GM12878 (cell line): Measurements from ENCODE around the gene OR6K3. TPM values are rescaled to one million over a fixed set of nuclear protein-coding genes. Genes with fewer than 3 reads are reported as not detected.

ENCODE experiments used
- ATAC-seq: fragments of 200-7000 bp; cut with Tn5 transposase; 3 replicates; pipeline ENCODE4 v1.9.1; 2020; ENCODE audit warnings: mild to moderate bottlenecking, moderate library complexity
- BruUV-seq: library from RNA; stranded (reverse); fragments of 400-500 nt; replicated peaks from 2 replicates; lab custom pipeline; 2021; lab: Mats Ljungman, UMichigan
- CTCF ChIA-PET: fragments of 300-600 bp; sonication (Branson Sonifier 250); formaldehyde crosslinking; extraction: SDS; loops from one replicate; lab custom pipeline; 2021; ENCODE audit warnings: inconsistent platforms; lab: Yijun Ruan, JAX
- POLR2A ChIA-PET: fragments of 350-600 bp; formaldehyde crosslinking; extraction: SDS; loops from one replicate; lab custom pipeline; 2021; ENCODE audit warnings: inconsistent platforms; lab: Charles Lee
- RAD21 ChIA-PET: fragments of 300-600 bp; sonication (Branson Sonifier 250); formaldehyde crosslinking; loops from one replicate; lab custom pipeline; 2023; ENCODE audit warnings: antibody characterized with exemption; ENCODE audit not compliant: unreplicated experiment; lab: Charles Lee
- SMC1A ChIA-PET: fragments of 300-600 bp; sonication (Branson Sonifier 250); formaldehyde crosslinking; loops from one replicate; lab custom pipeline; 2023; ENCODE audit not compliant: unreplicated experiment, uncharacterized antibody; lab: Charles Lee
- DNase-seq: peaks from one replicate; pipeline ENCODE4 v3.0.0-alpha.2; 2011; ENCODE audit warnings: low read depth, low spot score
- FAIRE-seq: peaks from 3 replicates; lab custom pipeline; 2011; peaks lifted over from hg19 to GRCh38; lab: Jason Lieb, UNC
- H2AFZ ChIP-seq: 2 replicates; pipeline ENCODE4 v1.6.0; 2011; ENCODE audit warnings: low read depth, low read length, control low read depth; ENCODE audit not compliant: control insufficient read depth
- H3K27ac ChIP-seq: 2 replicates; pipeline ENCODE4 v1.5.1; 2011; ENCODE audit warnings: control low read depth; ENCODE audit not compliant: control insufficient read depth, insufficient read depth
- H3K27me3 ChIP-seq, 2 experiments: replicated peaks in 1 of 2; 2 replicates each; pipeline versions ENCODE4 v1.6.0 to v1.6.1; 2011; ENCODE audit warnings: low read length in 1 of 2; ENCODE audit not compliant: control insufficient read depth in 2 of 2, insufficient read depth in 2 of 2
- H3K36me3 ChIP-seq, 2 experiments: 2 replicates each; pipeline ENCODE4 v1.5.1; 2011; ENCODE audit warnings: low read length in 1 of 2; ENCODE audit not compliant: control insufficient read depth in 2 of 2, insufficient read depth in 2 of 2
- H3K4me1 ChIP-seq: 2 replicates; pipeline ENCODE4 v1.6.1; 2011; ENCODE audit warnings: mild to moderate bottlenecking, low read length, moderate library complexity, mixed read lengths; ENCODE audit not compliant: control insufficient read depth, insufficient read depth
- H3K4me2 ChIP-seq: 2 replicates; pipeline ENCODE4 v1.6.0; 2011; ENCODE audit warnings: control low read depth; ENCODE audit not compliant: control insufficient read depth, insufficient read depth
- H3K4me3 ChIP-seq: fragments of 200-600 bp; sonication (generic); 2 replicates; pipeline ENCODE4 v1.5.1; 2016
- H3K79me2 ChIP-seq: 2 replicates; pipeline ENCODE4 v1.6.0; 2011; ENCODE audit warnings: low read length; ENCODE audit not compliant: control insufficient read depth, insufficient read depth
- H3K9ac ChIP-seq: 2 replicates; pipeline ENCODE4 v1.8.0; 2011; ENCODE audit warnings: low read length, control low read depth, mixed read lengths; ENCODE audit not compliant: control insufficient read depth, insufficient read depth
- H3K9me3 ChIP-seq: replicated peaks from 3 replicates; pipeline ENCODE4 v1.5.1; 2011; ENCODE audit warnings: mild to moderate bottlenecking, low read length; ENCODE audit not compliant: control insufficient read depth, insufficient read depth
- H4K20me1 ChIP-seq: 2 replicates; pipeline ENCODE4 v1.6.0; 2011; ENCODE audit not compliant: control insufficient read depth, insufficient read depth
- EP300 ChIP-seq, 2 experiments: fragments of 150-350 bp in 1 of 2; IDR thresholded peaks; 2 replicates each; pipeline ENCODE4 v1.6.1; 2011 to 2012; ENCODE audit warnings: low read depth in 2 of 2, low read length in 2 of 2, borderline replicate concordance in 1 of 2, improper control_type of control experiment in 1 of 2, inconsistent platforms in 1 of 2; ENCODE audit not compliant: control insufficient read depth in 1 of 2
- HDAC6 ChIP-seq: fragments of 200-600 bp; sonication (generic); IDR thresholded peaks from one replicate; pipeline ENCODE4 v1.8.0; 2017; ENCODE audit warnings: antibody characterized with exemption; ENCODE audit not compliant: unreplicated experiment
- NR2F1 ChIP-seq: fragments of 450-650 bp; conservative IDR thresholded peaks from 2 replicates; pipeline ENCODE4 v1.6.1; 2017; ENCODE audit warnings: mild to moderate bottlenecking
- SMAD1 ChIP-seq: fragments of 450-650 bp; IDR thresholded peaks from 2 replicates; pipeline ENCODE4 v1.6.1; 2018; ENCODE audit warnings: mild to moderate bottlenecking, low read depth; ENCODE audit not compliant: partially characterized antibody
- STAT1 ChIP-seq: fragments of 450-650 bp; conservative IDR thresholded peaks from 2 replicates; pipeline ENCODE4 v1.6.1; 2014; ENCODE audit warnings: antibody characterized with exemption, mild to moderate bottlenecking
- ZNF274 ChIP-seq: IDR thresholded peaks from one replicate; pipeline ENCODE4 v1.8.0; 2011; ENCODE audit not compliant: insufficient read length, insufficient read depth
- WGBS: methylation state at CpG from one replicate; pipeline ENCODE4 v1.1.6; 2016; ENCODE audit warnings: low lambda C conversion rate; ENCODE audit not compliant: insufficient replicate concordance, insufficient coverage; ENCODE audit errors: missing lambda C conversion rate; 5-methylcytosine and 5-hydroxymethylcytosine counted together
- in situ Hi-C: fragments of 300-500 bp; cut with MboI; formaldehyde crosslinking; loops from 9 replicates; pipeline ENCODE4 v1.14.3; 2018; ENCODE audit warnings: mixed read lengths
- intact Hi-C: fragments of 100-400 bp; cut with micrococcal nuclease; formaldehyde crosslinking; loops from one replicate; pipeline ENCODE4 v1.14.2; 2022; ENCODE audit not compliant: unreplicated experiment
- polyA plus RNA-seq, 11 experiments: library from polyadenylated mRNA; depleted of rRNA in 4 of 11; unstranded in 6 of 11; stranded (reverse) in 5 of 11; fragments of >200 nt; fragmentation: Nextera tagmentation in 4 of 11; fragmentation: Illumina TruSeq in 1 of 11; extraction: Ambion mirVana in 4 of 11; extraction: Trizol in 1 of 11; gene quantifications; 1 replicate in 1 of 11; 2 replicates in 10 of 11; pipeline versions ENCODE4 v1.2.1 to v1.2.3, GENCODE V29; 2011 to 2016; ENCODE audit warnings: inconsistent platforms in 2 of 11, missing spikeins in 2 of 11, low read depth in 1 of 11
- total RNA-seq, 4 experiments: library from RNA; depleted of rRNA in 3 of 4; stranded (reverse); fragments of >200 nt in 3 of 4; fragmentation: Illumina TruSeq in 1 of 4; extraction: Trizol in 1 of 4; gene quantifications; 2 replicates each; pipeline versions ENCODE4 v1.2.1 to v1.2.3, GENCODE V29; 2013 to 2021
- TF ChIP-seq, protein P1 (sequence below): fragments of 450-650 bp; IDR thresholded peaks from 2 replicates; pipeline ENCODE4 v1.6.1; 2017; ENCODE audit warnings: borderline replicate concordance

Gene OR6K3
- total and polyA plus RNA-seq, 10 of the 15 experiments (the other 5 are each of a cell fraction or from before 2014, with no cell fraction given), result not detected

DNA sequence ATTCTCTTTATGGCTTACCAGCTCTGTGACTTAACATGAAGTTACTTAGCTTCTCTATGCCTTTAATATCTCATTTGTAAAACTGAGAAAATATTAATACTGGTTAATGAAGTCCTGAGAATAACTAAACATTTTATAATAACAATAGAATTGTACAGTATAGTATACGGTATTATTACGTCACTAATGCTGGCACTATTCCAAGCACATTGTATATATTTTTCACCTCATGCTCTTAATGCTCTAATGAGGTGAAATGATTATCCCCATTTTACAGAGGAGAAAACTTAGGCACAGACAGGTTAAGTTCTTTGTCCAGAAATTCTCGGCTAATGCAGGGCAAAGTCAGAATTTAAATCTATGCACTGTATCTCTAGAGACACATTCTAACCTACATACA is 856 bp downstream of the OR6K3 start:
- RAD21 ChIA-PET, result no interaction called here
- no peaks in the 10 kb centered on the region for H3K4me1 ChIP-seq
- no peak overlapping the region for H3K4me3 ChIP-seq
- no peaks in the 10 kb centered on the region for H4K20me1 ChIP-seq
- in situ Hi-C loops, result no loop called here
- no peak overlapping the region for H3K9ac ChIP-seq
- SMC1A ChIA-PET, result no interaction called here
- no peak overlapping the region for H3K4me2 ChIP-seq
- no peak for TF ChIP-seq ZNF274
- no peak for TF ChIP-seq EP300 (IDR thresholded peaks at IDR 0.05; ENCODE audit: borderline replicate concordance in 1 of 2, control insufficient read depth in 1 of 2, low read depth in 2 of 2, low read length in 2 of 2)
- TF ChIP-seq HDAC6, result no peak
- TF ChIP-seq NR2F1, result no peak
- TF ChIP-seq, protein P1, sequence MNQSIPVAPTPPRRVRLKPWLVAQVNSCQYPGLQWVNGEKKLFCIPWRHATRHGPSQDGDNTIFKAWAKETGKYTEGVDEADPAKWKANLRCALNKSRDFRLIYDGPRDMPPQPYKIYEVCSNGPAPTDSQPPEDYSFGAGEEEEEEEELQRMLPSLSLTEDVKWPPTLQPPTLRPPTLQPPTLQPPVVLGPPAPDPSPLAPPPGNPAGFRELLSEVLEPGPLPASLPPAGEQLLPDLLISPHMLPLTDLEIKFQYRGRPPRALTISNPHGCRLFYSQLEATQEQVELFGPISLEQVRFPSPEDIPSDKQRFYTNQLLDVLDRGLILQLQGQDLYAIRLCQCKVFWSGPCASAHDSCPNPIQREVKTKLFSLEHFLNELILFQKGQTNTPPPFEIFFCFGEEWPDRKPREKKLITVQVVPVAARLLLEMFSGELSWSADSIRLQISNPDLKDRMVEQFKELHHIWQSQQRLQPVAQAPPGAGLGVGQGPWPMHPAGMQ, result no peak
- TF ChIP-seq SMAD1, result no peak
- TF ChIP-seq STAT1, result no peak
- TF ChIP-seq, all 136 proteins: peak for 0
- intact Hi-C loops, result no loop called here
- Histone ChIP-seq H3K27ac (no peak overlapping the region), H3K27me3 (no peaks in the 10 kb centered on the region), H3K79me2 (no peaks in the 10 kb centered on the region), H2AFZ (no peak overlapping the region), H3K36me3 (no peaks in the 10 kb centered on the region), H3K9me3 (no peaks in the 10 kb centered on the region)
- BruUV-seq, result no TSS peak
- ATAC-seq (no peak), FAIRE-seq (no peak), DNase-seq (no peak)
- ChIA-PET CTCF (no interaction called here), POLR2A (no interaction called here)
- 87% methylated on average over 3 of the region's 3 CpGs for WGBS
